Measurements from ENCODE around the gene SLC35G2. TPM values are rescaled to one million over a fixed set of nuclear protein-coding genes. Genes with fewer than 3 reads are reported as not detected.
"Not testable (repeated sequence)": the region's sequence is repeated elsewhere in the genome, so short reads cannot be mapped to it uniquely, and the experiment has no call there.

The SLC35G2 gene
- total RNA-seq, 3 donors from 2014 or later, result 0.41 to 2.4 (median 1.9) TPM

DNA sequence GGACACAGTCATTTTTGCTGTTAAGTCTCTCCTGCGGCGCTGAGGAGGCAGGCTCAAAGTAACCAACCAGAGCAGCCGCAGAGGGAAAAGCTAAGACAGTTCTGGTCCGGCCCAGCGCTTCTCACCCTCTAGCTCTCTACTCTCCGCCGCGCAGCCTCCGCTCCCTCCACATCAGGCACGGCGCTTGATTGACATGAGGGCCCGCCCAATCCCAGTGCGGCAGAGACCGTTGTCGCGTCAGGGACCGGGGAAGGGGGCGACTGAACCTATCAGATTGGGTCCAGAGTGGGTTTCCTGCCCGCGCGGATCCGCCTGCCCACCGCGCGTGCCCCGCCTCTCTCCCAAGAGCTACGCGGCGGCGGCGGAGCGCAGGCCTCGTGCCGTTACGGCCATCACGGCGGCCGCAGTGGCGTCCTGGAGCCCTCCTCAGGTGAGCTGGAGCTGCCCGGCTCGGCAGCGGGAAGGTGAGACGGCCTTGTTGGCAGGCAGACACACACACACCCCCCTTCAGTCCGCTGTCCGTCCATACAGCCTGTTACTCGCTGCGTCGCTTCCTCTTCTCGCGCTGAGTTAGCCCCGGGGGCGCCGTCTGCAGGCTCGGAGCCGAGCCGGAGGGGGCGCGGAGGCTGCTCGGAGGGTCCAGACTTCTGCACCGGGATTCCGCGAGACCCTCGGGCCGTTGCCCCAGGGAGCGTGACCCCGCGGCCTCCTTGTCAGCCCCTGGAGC, 43.1 kb downstream of the SLC35G2 start, which contains the start of gene NCK1:
Gene NCK1 (plus strand): TSS at position 319 of the 727 bp plus-strand sequence. CDS start 65,794 bp downstream, outside the sequence.
- intact Hi-C loops (cut with DNase I, micrococcal nuclease), result loop anchor here in 1 of 2 donors (5.0 kb wide), 1 partner anchor 110 kb away; the partner anchor contains the start of gene STAG1
- Histone ChIP-seq H3K36me3 (ENCODE audit: low read depth) (no peaks in the 10 kb centered on the region), H3K9me3 (no peaks in the 10 kb centered on the region), H3K4me1 (ENCODE audit: low read depth) (peaks cover 5% of the 10 kb centered on the region), H3K4me3 (peak within 1 kb of the TSS; percentile 68)
- ATAC-seq, result peak; percentile 97
- TF ChIP-seq, protein P1, sequence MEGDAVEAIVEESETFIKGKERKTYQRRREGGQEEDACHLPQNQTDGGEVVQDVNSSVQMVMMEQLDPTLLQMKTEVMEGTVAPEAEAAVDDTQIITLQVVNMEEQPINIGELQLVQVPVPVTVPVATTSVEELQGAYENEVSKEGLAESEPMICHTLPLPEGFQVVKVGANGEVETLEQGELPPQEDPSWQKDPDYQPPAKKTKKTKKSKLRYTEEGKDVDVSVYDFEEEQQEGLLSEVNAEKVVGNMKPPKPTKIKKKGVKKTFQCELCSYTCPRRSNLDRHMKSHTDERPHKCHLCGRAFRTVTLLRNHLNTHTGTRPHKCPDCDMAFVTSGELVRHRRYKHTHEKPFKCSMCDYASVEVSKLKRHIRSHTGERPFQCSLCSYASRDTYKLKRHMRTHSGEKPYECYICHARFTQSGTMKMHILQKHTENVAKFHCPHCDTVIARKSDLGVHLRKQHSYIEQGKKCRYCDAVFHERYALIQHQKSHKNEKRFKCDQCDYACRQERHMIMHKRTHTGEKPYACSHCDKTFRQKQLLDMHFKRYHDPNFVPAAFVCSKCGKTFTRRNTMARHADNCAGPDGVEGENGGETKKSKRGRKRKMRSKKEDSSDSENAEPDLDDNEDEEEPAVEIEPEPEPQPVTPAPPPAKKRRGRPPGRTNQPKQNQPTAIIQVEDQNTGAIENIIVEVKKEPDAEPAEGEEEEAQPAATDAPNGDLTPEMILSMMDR (IDR thresholded peaks at IDR 0.05), result no peak
- DNase-seq, result peak; percentile 99

DNA sequence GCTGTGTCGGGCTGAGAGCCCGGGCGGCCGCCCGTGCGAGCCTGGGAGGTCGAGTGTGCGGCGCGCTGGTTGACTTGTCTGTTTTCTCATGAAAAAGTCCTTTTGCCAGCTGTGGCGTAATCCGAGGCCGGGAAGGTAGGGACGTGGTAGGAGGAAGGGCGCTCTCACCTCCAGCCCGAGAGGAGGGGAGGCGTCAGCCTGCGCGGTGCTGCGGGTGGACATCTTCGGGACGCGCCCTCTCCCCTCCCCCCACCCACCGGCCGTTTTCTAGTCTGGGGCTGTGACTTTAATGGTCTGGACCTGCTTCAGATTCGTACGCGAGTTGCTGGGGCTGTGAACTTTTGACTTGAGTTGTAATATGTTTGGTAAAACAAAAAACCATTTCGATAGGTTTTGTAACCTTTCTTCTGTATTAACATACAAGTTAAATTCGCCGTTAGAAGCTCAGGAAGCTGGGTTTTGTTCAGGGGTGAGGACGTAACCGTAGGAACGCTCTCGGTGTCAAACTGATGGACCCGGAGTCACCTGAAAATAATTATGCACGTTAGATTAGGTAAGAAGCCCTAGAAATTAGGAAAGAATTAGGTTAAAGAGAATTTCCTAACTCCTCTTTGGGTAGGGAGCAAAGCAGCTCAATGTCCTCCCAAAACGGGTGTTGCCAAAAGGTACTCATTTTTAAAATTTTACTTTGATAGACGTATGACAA, 43.8 kb downstream of the SLC35G2 start:
- ATAC-seq (peak; percentile 67), DNase-seq (peak; percentile 56 to 80 (median 75))
- peaks cover 5% of the 10 kb centered on the region for H3K4me1 ChIP-seq (ENCODE audit: low read depth)
- intact Hi-C loops (cut with DNase I, micrococcal nuclease), result loop anchor here in 1 of 2 donors (5.0 kb wide), 1 partner anchor 110 kb away; the partner anchor contains the start of gene STAG1
- H3K36me3 ChIP-seq (ENCODE audit: low read depth), result no peaks in the 10 kb centered on the region
- H3K4me3 ChIP-seq, result peak overlapping the region; percentile 68
- TF ChIP-seq, protein P1 (IDR thresholded peaks at IDR 0.05), result no peak
- no peaks in the 10 kb centered on the region for H3K9me3 ChIP-seq

- Histone ChIP-seq H3K4me3 (no peak overlapping the region), H3K4me1 (ENCODE audit: low read depth) (no peaks in the 10 kb centered on the region), H3K9me3 (no peaks in the 10 kb centered on the region), H3K36me3 (ENCODE audit: low read depth) (no peaks in the 10 kb centered on the region)
- TF ChIP-seq, protein P1 (IDR thresholded peaks at IDR 0.05), result no peak
- ATAC-seq, result no peak
- intact Hi-C loops (cut with DNase I, micrococcal nuclease), result no loop called here
- no peak for DNase-seq
Observed at GRCh38 chr3:136869282-136869681, 50.4 kb downstream of the SLC35G2 start.

GRCh38 chr3:136872258-136872657, 53.3 kb downstream of the SLC35G2 start:
- H3K36me3 ChIP-seq (ENCODE audit: low read depth); DNase-seq; ATAC-seq; H3K9me3 ChIP-seq; H3K4me1 ChIP-seq (ENCODE audit: low read depth); intact Hi-C loops (cut with DNase I, micrococcal nuclease); H3K4me3 ChIP-seq: not testable (repeated sequence)

GRCh38 chr3:136879510-136879909, 60.6 kb downstream of the SLC35G2 start:
- H3K4me3 ChIP-seq; ATAC-seq; H3K36me3 ChIP-seq (ENCODE audit: low read depth); DNase-seq; H3K9me3 ChIP-seq; intact Hi-C loops (cut with DNase I, micrococcal nuclease); H3K4me1 ChIP-seq (ENCODE audit: low read depth): not testable (repeated sequence)

DNA sequence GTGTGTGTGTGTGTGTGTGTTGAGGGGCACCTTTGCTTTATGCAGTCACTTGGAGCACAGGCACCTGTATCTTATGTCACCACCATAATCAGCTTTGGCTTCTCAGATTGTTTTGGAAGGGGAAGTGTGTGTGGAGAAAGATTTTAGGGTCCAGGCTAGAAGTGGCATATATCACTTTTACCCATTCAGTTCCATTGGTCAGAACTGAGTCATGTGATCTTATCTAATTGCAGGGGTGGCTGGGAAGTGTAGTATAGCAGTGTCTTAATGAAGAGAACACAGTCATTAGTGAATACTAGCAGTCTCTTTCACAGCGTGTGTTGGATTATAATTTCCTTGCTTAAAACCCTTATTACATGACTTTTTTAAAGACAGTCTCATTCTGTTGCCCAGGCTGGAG, 63.6 kb downstream of the SLC35G2 start:
- Histone ChIP-seq H3K36me3 (ENCODE audit: low read depth) (no peaks in the 10 kb centered on the region), H3K4me3 (no peak overlapping the region), H3K4me1 (ENCODE audit: low read depth) (peaks cover 3% of the 10 kb centered on the region), H3K9me3 (no peaks in the 10 kb centered on the region)
- intact Hi-C loops (cut with DNase I, micrococcal nuclease), result no loop called here
- TF ChIP-seq, protein P1 (IDR thresholded peaks at IDR 0.05), result no peak
- no peak for DNase-seq
- ATAC-seq, result peak; percentile 46

All from mucosa of descending colon (tissue), 3 donors.